SK-N-SH treated with all-trans-retinoic acid at 6 μM for 48 hours (cell line): ENCODE results near the gene BSN.

Experiments used
- TF ChIP-seq, protein P1 (sequence below): fragments of 250-450 bp; sonication (Bioruptor Pico); IDR thresholded peaks from 2 replicates; pipeline ENCODE4 v1.8.0; 2020; ENCODE audit warnings: mild to moderate bottlenecking, moderate library complexity, borderline replicate concordance
- TF ChIP-seq, protein P2 (sequence below): fragments of 250-450 bp; sonication (Bioruptor Pico); IDR thresholded peaks from 2 replicates; pipeline ENCODE4 v1.5.1; 2020; ENCODE audit warnings: low read depth, mild to moderate bottlenecking, moderate library complexity

DNA sequence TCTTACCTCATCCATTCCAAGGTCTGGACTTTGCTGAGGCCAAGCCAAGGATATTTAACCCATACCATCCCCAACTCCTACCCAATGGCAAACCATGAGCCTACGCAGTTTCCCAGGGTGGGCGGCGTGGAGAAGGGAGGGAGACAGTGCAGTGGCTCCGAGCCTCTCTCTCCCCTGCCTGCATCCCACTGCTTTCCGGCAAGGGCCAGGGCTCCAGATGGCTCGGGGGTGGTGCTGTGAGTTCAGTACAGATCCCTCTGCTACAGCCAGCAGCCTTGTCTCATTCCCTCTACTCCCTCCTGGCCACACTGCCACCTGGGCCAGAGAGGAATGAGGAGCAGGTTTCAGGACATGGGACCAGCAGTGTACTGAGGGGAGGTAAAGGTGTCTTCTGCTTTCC is 75.6 kb downstream of the BSN start:
- TF ChIP-seq, protein P1, sequence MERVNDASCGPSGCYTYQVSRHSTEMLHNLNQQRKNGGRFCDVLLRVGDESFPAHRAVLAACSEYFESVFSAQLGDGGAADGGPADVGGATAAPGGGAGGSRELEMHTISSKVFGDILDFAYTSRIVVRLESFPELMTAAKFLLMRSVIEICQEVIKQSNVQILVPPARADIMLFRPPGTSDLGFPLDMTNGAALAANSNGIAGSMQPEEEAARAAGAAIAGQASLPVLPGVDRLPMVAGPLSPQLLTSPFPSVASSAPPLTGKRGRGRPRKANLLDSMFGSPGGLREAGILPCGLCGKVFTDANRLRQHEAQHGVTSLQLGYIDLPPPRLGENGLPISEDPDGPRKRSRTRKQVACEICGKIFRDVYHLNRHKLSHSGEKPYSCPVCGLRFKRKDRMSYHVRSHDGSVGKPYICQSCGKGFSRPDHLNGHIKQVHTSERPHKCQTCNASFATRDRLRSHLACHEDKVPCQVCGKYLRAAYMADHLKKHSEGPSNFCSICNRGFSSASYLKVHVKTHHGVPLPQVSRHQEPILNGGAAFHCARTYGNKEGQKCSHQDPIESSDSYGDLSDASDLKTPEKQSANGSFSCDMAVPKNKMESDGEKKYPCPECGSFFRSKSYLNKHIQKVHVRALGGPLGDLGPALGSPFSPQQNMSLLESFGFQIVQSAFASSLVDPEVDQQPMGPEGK (CRISPR knock-in tag): no peak
- TF ChIP-seq, protein P2, sequence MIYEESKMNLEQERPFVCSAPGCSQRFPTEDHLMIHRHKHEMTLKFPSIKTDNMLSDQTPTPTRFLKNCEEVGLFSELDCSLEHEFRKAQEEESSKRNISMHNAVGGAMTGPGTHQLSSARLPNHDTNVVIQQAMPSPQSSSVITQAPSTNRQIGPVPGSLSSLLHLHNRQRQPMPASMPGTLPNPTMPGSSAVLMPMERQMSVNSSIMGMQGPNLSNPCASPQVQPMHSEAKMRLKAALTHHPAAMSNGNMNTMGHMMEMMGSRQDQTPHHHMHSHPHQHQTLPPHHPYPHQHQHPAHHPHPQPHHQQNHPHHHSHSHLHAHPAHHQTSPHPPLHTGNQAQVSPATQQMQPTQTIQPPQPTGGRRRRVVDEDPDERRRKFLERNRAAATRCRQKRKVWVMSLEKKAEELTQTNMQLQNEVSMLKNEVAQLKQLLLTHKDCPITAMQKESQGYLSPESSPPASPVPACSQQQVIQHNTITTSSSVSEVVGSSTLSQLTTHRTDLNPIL (CRISPR knock-in tag): no peak
